NOMO-1 (cell line): ENCODE results near the gene IGFBP1.
"Not testable (repeated sequence)": the region's sequence is repeated elsewhere in the genome, so short reads cannot be mapped to it uniquely, and the experiment has no call there.

ENCODE experiments used
- DNase-seq, 2 experiments: peaks; one replicate each; lab custom pipeline; 2025; ENCODE audit not compliant: unreplicated experiment in 2 of 2; lab: John Stamatoyannopoulos, UW

IGFBP1 gene

DNA sequence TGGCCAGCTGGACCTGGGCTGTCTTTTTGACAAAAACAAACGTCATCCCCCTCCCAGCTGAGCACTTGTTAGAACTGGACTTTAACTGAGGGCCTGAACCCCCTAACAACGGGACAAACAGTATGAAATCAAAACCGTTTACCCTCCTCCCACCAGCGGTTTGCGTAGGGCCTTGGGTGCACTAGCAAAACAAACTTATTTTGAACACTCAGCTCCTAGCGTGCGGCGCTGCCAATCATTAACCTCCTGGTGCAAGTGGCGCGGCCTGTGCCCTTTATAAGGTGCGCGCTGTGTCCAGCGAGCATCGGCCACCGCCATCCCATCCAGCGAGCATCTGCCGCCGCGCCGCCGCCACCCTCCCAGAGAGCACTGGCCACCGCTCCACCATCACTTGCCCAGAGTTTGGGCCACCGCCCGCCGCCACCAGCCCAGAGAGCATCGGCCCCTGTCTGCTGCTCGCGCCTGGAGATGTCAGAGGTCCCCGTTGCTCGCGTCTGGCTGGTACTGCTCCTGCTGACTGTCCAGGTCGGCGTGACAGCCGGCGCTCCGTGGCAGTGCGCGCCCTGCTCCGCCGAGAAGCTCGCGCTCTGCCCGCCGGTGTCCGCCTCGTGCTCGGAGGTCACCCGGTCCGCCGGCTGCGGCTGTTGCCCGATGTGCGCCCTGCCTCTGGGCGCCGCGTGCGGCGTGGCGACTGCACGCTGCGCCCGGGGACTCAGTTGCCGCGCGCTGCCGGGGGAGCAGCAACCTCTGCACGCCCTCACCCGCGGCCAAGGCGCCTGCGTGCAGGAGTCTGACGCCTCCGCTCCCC, at the start of gene IGFBP1:
Gene IGFBP1 (plus strand): TSS at position 304 of the 808 bp plus-strand sequence. CDS start 165 bp downstream, at position 469.
- no peak for DNase-seq

DNA sequence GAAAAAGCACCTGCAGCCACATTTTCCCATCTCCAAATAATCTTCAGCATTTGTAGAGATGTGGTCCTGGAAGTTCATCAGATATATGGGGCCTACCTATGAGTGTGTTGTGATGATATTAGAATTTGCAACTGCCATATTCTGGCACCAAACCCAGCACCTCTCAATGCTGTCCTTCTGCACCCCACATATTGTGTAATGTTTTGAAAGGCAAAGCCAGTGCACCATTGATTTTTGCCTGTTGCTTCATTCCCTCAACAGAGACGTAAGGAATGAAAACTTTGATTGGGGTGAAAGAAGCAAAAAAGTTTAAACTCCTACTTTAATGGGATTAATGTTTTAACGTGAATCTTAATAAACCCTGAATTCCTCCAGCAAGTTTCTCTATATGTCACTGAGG, 49.4 kb upstream of the IGFBP1 start:
- DNase-seq: not testable (repeated sequence)

DNA sequence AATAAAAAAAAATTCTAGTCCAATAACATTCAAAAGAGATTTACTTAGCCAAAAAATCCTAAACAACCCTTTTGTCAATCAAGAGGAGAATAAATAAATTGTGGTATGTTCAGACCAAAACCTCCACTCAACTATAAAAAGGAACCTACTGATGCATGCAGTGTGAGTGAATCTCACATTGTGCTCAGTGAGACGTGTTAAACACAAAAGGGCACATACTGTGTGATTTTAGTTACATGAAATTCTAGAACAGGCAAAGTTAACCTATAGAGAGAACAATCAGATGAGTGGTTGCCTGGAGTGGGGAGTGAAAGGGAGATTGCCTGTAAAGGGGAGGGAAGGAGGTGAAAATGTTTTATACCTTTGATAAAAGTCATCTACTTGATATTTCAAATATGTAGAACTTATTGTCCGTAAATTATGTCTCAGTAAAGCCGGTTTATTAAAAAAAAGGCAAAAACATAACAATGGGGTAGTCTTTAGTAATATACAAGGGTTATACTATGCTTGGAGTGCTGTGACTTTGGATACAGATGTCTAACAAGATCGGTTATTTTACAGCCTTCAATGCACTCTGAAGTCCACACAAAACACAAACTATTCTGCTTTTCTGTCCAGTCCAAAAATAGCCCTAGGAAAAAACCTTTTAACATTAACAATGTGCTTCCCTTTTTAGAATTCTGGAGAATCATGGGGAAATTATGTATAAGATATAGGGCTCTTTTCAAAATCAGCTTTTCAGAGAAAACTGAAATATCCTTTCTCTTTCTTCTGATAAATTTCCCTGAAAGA, 46.2 kb upstream of the IGFBP1 start:
- DNase-seq: not testable (repeated sequence)

DNA sequence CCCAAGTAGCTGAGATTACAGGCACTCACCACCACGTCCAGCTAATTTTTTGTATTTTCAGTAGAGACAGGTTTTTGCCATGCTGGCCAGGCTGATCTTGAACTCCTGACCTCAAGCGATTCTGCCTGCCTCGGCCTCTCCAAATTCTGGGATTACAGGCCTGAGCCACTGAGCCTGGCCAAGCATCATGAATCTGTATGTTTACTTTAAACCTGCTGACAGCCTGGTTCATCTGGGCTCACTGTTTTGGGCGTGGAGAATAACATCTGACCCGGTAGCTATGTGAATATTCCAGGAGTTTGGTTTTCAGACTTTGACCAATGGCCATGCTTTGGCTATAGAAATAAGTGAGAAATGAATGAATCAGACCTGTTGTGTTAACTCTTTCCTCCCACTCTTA, 41.8 kb upstream of the IGFBP1 start:
- not testable (repeated sequence) for DNase-seq

DNA sequence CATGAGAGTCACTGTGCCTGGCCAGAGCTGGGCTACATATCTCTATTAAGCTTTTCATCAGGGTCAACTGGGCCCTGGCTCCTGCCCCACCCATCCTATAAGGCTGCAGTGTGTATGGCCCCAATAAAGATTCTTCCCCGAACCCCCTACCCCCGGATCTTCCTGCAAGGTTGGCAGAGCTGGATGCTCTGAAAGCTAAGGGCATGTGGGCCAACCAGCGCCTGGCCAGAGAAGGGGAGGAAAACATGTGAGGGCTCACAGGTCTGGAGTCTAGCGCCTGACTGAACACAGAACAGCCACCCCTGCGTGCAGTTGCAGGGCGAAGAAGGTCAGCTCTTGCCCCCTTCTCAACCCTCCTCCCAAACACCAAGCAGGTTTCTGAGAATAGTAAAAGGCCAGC, 39.6 kb upstream of the IGFBP1 start:
- DNase-seq: not testable (repeated sequence)

DNA sequence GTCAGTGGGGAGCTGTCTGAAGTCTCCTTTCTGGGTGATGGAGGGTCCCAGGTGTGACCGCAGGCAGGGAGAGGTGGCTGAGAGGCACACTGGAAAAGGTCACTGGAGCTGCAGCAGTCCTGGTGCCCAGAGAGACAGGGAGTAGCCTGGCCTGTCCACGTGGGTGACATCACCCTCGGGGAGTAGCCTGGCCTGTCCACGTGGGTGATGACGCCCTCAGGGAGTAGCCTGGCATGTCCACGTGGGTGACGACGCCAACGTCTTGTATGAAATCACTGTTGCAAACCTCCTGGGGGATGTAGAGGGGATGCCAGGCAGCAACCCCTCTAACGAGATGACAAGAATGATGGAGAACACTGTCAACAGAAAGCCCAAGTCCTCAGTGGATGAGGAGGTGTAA, 35.3 kb upstream of the IGFBP1 start:
- DNase-seq: not testable (repeated sequence)

DNA sequence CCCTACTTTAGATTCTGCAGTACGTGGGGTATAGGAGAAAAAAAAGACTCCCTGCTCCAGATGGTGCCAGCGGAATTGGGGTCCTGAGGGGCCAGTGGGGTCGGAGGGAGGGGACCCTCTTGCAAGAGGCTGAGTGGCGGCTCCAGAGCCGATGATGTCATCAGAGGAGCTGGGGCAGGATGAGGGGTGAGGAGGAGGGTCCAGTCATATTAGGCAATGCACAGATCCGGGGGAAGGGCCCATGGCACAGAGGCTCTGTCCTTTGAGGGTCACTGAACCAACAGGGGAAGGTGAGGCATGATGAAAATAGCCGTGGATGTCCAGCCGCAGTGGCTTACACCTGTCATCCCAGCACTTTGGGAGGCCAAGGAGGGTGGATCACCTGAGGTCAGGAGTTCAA, 34.8 kb upstream of the IGFBP1 start:
- DNase-seq: not testable (repeated sequence)

DNA sequence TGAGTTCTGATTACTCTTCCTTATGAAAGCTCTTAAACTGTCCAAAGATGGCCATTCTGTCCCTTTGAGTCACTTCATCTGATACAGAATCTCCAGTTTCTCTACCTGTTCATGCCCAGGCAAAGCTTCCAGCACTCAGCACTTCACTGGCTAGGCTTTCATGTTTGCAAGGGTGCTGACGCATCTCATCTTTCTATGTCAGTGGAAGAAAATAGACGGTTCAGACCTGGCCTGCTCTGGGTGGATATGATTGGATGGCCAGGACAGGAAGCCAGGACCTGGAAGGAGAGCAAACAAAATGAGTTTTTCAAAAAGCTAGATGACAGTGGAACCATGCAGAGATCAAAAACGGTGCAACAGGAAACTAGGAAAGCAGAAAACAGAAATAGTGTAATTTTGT, 32.6 kb upstream of the IGFBP1 start:
- not testable (repeated sequence) for DNase-seq

DNA sequence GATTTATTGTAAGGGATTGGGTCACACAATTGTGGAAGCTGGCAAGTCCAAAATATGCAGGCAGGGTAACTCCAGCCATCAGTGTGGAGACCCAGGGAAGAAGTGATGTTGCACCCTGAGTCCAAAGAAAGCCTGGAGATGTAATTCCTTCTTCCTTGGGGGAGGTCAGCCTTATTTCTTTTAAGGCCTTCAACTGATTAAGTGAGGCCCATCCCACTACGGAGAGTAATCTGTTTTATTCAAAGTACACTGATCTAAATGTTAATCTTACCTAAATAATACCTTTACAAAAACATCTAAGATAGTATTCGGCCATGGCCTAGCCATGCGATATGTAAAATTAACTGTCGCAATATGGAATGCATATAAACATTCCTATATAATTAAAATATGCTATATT, 31.4 kb upstream of the IGFBP1 start:
- DNase-seq: not testable (repeated sequence)

DNA sequence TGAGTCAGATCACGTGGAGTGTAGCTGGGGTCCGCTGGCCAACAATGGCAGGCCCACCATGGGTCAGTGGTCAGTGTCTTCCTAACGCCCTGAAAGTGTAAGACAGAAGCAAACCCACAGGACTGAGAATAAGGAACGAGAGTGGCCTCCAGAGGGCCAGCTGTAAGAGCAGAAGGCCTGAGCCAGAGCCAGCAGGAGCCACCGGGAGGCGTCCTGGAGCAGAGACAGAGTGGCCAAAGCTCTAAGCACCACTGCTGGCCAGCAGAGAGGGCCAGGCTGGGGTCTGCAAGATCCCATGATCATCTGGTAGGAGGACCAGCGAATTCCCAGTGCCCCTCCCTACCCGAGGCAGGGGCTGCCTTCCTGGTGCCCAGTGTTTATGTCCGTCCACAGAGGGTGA, 24.6 kb upstream of the IGFBP1 start:
- DNase-seq: no peak

DNA sequence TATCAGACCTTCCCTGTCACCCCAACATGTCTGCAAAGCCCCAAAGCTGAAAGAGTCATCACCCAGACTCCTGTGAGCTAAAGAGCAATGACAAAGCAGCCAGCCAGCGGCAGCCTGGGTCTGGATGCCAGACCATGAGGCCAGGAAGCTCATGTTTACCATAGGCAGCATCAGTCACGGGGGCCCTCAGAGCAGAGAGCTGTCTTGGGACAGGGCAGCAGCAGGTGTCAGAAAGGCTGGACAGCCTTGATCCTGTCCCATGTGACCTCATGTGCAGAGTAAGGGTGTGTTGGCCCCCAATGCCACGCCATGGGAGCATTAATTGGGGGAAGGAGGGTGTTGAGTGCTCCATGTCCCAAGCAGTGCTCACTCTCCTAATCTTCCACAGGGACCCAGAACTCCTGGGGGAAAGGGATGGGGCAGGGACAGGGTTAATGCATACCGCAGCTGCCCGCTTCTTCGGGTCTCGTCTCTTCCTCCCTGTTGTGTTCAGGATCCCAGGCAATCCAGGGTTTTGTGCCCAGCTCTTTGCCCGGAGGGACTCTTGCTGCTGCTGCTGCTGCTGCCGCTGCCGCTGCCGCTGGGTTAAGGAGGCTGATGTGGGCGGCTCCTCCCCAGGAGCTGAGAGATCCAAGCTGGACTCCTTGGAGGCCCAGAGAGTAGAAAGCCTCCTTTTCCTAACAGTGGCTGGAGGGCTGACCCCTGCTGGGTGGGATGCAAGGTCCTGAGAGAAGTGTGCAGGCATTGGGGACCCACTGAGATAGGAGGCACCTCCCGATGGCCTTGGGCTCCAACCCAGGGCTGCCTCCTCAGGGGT, 22.5 kb upstream of the IGFBP1 start:
- DNase-seq: no peak

DNA sequence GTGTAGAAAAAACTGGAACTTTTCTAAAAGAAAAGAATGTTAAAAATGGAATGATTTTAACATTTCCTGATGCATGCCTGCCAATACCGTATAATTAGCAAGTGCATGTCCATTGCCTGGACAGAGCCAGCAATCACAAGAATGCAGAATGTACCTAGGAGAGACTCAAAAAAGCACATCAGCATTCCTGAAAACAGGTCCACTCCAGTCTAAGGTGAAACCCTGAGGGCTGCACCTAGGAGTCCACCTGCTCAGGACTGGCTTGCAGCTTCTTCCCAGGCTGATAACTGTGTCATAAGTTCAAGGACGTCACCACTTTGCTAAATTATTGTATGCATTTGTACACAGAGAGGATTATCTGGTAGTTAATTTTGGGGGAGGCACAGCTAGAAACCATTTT, 20.8 kb upstream of the IGFBP1 start:
- no peak for DNase-seq

DNA sequence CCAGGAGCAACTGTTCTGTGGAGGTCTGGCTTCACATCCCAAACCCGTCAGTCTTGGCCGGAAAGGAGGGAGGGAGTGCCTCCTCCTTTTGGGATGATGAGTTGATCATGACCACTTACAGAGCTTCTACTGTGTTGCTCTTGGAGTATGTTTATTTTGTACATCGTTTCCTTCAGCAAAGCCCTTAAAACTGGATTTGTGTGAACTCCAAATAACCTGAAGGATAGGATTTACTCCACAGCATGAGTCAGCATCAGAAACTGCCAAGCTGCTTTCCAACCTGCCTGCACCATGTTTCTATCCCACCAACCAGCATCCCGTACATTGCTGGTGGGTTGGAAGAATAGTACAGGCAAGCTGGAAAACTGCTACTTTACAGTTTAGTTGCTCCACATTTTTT, 18.9 kb upstream of the IGFBP1 start:
- DNase-seq: no peak

DNA sequence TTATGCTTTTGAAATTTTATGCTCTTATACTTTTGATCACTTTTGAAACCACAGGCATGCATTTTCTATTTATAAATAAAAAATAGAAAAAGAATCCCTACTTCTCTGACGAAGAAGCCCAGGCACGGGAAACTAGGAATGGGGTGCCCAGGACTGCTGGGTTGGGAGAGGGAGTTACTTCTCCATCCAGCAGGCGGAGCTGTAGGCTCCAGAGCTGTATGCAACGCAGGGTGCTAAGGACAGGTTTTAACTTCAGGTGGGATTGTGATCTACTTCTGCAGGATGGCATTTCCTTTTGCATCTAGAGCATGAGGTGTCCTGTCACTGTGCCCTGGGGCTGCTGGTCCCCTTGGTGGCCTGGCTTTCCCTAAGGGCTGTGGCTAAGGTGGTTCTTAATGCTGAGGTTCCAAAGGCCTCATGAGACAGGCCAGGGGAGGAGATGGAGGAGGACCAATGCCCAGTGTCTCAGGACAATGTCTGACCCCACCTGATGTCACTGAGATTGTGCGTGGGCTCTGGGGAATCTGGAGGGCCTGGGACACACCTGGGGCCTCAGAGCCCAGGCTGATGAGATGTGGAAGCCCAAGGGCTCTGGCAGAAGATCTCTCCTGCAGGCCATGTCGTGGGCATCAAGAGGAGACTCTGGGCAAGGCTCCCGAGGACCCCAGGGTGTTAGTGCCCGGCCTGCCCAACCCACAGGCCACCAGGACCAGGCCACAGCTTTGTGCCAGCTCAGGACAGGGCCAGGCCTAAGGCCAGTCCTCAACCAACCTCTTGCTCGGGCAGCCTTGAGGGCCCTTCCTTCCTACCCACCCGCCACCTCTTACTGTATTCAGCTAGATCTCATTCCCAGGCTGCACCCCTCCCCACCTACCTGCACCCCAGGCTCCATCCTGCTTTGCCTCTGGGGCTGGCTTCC, 15.9 kb upstream of the IGFBP1 start:
- DNase-seq: no peak

DNA sequence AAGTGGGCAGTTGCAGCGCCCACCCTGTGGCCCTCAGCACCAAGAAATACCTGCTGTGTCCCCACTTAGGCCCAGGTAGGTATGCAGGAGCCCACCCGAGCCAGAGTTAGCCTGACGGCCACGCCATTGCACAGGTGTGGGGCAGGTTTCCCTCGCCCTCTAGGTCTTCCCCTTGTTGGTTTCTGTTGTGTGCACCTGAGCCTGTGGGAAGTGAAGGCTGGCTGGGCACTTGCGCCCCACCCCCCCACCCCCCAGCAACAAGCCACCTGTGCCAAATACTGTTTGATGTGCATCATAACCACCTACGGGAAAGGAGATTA, 15.3 kb upstream of the IGFBP1 start, which contains the start of gene CCDC201:
Gene CCDC201 (minus strand): TSS at position 48 of the 320 bp plus-strand sequence. CDS start 75 bp downstream, outside the sequence.
- DNase-seq: no peak

DNA sequence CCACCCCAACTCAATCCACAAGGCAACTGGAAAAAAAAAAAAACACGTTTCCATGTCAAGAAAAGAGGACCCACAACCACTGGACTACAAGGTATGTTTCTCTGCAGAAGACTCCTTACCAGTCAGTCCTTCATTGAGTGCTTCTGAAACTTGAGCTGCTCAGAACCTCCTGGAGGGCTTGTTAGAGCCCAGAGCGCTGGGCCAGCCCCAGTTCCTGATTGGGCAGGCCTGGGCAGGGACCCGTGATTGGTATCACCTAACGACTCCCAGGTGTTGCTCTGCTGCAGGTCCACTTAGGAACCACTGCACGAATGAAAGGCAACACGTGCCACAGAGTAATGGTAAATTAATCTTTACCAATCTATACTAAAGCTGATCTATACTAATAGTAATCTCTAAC, 14.9 kb upstream of the IGFBP1 start:
- DNase-seq: no peak

DNA sequence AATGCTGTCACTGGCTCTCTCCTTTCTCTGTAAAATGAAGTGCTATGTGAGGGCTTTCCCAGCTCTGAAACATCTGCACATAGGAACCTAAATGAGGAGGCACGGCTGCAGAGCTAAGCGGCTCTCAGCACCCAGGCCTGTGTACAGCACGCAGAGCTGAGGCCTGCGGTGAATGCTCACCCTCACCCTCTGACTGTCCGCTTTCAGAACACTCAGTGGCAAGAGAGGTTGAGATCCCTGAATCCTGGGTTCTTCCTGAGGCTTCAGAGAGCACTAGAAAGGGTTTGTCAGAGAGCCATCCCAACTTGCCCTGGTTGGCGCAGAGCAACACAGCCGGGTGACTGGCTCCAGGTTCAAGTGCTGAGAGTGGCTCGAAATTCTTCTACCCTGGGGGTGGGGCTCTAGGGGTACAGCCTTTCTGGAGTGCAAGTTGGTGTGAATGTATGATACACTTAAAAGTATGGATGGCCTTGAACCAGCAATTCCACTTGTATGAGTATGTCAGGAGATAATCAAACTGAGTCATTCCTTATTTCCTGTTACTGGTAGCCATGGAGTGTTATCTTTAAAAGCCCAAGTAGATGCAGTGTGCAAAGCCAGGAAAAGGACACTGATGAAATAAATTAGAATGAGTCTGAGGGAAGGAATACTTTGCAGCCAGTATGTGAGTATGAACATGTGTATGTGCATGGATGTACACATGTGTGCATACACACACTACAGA, 13.7 kb upstream of the IGFBP1 start:
- no peak for DNase-seq

DNA sequence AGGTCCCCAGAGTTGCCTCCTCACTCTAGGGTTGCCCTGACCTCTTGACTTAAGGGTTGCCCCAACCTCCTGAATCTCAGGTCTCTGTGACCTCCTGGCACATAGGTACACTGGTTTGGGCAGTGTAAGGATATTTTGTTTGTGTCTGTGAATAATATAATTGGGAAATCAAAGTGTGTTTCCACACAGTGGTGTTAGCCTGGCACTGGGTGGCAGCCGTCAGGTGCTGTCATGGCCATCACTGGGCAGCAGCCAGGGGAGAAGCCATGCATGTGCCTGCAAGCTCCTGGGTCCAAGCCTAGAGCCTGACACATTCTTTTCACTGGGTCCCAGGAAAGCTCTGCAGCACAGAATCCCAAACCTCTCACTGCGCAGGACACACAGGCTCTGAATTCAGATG, 11.8 kb upstream of the IGFBP1 start:
- DNase-seq: no peak

DNA sequence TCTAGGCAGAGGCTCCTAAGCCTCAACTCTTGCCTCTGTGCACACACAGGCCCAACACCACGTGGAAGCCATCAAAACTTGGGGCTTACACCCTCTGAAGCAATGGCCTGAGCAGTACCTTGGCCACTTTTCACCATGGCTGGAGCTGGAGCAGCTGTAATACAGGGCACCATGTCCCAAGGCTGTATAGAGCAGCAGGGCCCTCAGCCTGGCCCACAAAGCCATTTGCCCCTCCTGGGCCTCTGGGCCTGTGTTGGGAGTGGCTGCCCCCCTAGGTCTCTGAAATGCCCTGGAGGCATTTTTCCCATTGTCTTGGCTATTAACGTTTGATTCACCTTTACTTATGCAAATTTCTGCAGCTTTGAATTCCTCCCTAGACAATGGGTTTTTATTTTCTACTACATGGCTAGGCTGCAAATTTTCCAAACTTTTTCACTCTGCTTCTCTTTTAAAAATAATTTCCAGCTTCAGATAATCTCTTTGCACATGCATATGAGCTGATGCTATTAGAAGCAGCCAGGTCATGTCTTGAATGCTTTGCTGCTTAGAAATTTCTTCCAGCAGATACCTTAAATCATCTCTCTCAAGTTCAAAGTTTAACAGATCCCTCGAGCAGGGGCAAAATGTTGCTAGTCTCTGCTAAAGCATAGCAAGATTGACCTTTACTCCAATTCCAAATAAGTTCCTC, 9.7 kb upstream of the IGFBP1 start:
- no peak for DNase-seq
